H9 (cell line): ENCODE results near the gene DGKD. TPM values are rescaled to one million over a fixed set of nuclear protein-coding genes. Genes with fewer than 3 reads are reported as not detected.

ENCODE experiments used
- DNase-seq: peaks from one replicate; pipeline ENCODE4 v3.0.0-alpha.2; 2017
- H2AFZ ChIP-seq: one replicate; pipeline ENCODE4 v1.6.1; 2013; ENCODE audit warnings: mild to moderate bottlenecking, low read length, control low read depth, moderate library complexity
- H2AK5ac ChIP-seq: 2 replicates; pipeline ENCODE4 v1.6.1; 2013; ENCODE audit warnings: low read length, control low read depth, mixed read lengths; ENCODE audit not compliant: insufficient read length
- H2BK120ac ChIP-seq: one replicate; pipeline ENCODE4 v1.6.1; 2013; ENCODE audit warnings: low read depth, mild to moderate bottlenecking, low read length, control low read depth, inconsistent platforms; ENCODE audit not compliant: poor library complexity, severe bottlenecking
- H2BK12ac ChIP-seq: 2 replicates; pipeline ENCODE4 v1.6.1; 2013; ENCODE audit warnings: low read length, control low read depth, mixed read lengths, low read depth; ENCODE audit not compliant: insufficient read length
- H2BK15ac ChIP-seq: 2 replicates; pipeline ENCODE4 v1.6.1; 2013; ENCODE audit warnings: low read depth, low read length, control low read depth
- H2BK20ac ChIP-seq: one replicate; pipeline ENCODE4 v1.6.1; 2013; ENCODE audit warnings: low read depth, mild to moderate bottlenecking, low read length, control low read depth, inconsistent platforms; ENCODE audit not compliant: poor library complexity, severe bottlenecking
- H2BK5ac ChIP-seq: 2 replicates; pipeline ENCODE4 v1.6.1; 2013; ENCODE audit warnings: low read length, control low read depth, mixed read lengths; ENCODE audit not compliant: insufficient read length
- H3K14ac ChIP-seq: 2 replicates; pipeline ENCODE4 v1.6.1; 2013; ENCODE audit warnings: low read length, control low read depth; ENCODE audit not compliant: insufficient read depth
- H3K18ac ChIP-seq: 2 replicates; pipeline ENCODE4 v1.6.1; 2013; ENCODE audit warnings: low read depth, mild to moderate bottlenecking, mixed read lengths, low read length, control low read depth; ENCODE audit not compliant: insufficient read length
- H3K23ac ChIP-seq: 2 replicates; pipeline ENCODE4 v1.6.1; 2013; ENCODE audit warnings: low read length, control low read depth, mixed read lengths, low read depth; ENCODE audit not compliant: insufficient read length
- H3K23me2 ChIP-seq: 2 replicates; pipeline ENCODE4 v1.6.1; 2013; ENCODE audit warnings: low read depth, mild to moderate bottlenecking, mixed read lengths, low read length, control low read depth; ENCODE audit not compliant: insufficient read length, poor library complexity, severe bottlenecking
- H3K27ac ChIP-seq: 2 replicates; pipeline ENCODE4 v1.5.1; 2013; ENCODE audit warnings: low read length, control low read depth, mixed read lengths, low read depth; ENCODE audit not compliant: insufficient read length
- H3K27me3 ChIP-seq: 2 replicates; pipeline ENCODE4 v1.6.1; 2013; ENCODE audit warnings: low read length, control low read depth, inconsistent platforms; ENCODE audit not compliant: insufficient read depth
- H3K4ac ChIP-seq: 2 replicates; pipeline ENCODE4 v1.6.1; 2013; ENCODE audit warnings: low read depth, mild to moderate bottlenecking, control low read depth, inconsistent platforms, low read length, moderate library complexity
- H3K4me1 ChIP-seq: 2 replicates; pipeline ENCODE4 v1.6.1; 2013; ENCODE audit warnings: low read length, control low read depth, inconsistent platforms; ENCODE audit not compliant: insufficient read depth
- H3K4me2 ChIP-seq: 2 replicates; pipeline ENCODE4 v1.6.1; 2013; ENCODE audit warnings: low read length, control low read depth, mixed read lengths; ENCODE audit not compliant: insufficient read length, insufficient read depth
- H3K56ac ChIP-seq: 2 replicates; pipeline ENCODE4 v1.6.1; 2013; ENCODE audit warnings: low read depth, mild to moderate bottlenecking, mixed read lengths, low read length, control low read depth; ENCODE audit not compliant: insufficient read length
- H3K79me1 ChIP-seq: 2 replicates; pipeline ENCODE4 v1.6.1; 2013; ENCODE audit warnings: low read depth, mild to moderate bottlenecking, moderate library complexity, low read length, control low read depth, inconsistent platforms; ENCODE audit not compliant: insufficient read depth, poor library complexity, severe bottlenecking
- H3K79me2 ChIP-seq: 2 replicates; pipeline ENCODE4 v1.6.1; 2013; ENCODE audit warnings: low read length, control low read depth, inconsistent platforms; ENCODE audit not compliant: insufficient read depth
- H3K9ac ChIP-seq: 2 replicates; pipeline ENCODE4 v1.6.1; 2013; ENCODE audit warnings: low read length, control low read depth, mixed read lengths; ENCODE audit not compliant: insufficient read length; ENCODE audit errors: extremely low read depth
- H3K9me3 ChIP-seq: one replicate; pipeline ENCODE4 v1.6.1; 2013; ENCODE audit warnings: low read depth, low read length, inconsistent platforms; ENCODE audit not compliant: control insufficient read depth
- H3T11ph ChIP-seq: one replicate; pipeline ENCODE4 v1.6.1; 2013; ENCODE audit warnings: mild to moderate bottlenecking, low read length, control low read depth, inconsistent platforms
- H4K20me1 ChIP-seq: one replicate; pipeline ENCODE4 v1.6.1; 2013; ENCODE audit not compliant: control insufficient read depth, insufficient read length, insufficient read depth
- H4K5ac ChIP-seq: 2 replicates; pipeline ENCODE4 v1.6.1; 2013; ENCODE audit warnings: low read depth, mild to moderate bottlenecking, mixed read lengths, low read length, control low read depth; ENCODE audit not compliant: insufficient read length
- H4K8ac ChIP-seq: replicated peaks from 2 replicates; pipeline ENCODE4 v1.6.1; 2013; ENCODE audit warnings: low read length, control low read depth, mixed read lengths, low read depth; ENCODE audit not compliant: insufficient read length
- H4K91ac ChIP-seq: 2 replicates; pipeline ENCODE4 v1.6.1; 2013; ENCODE audit warnings: low read depth, mild to moderate bottlenecking, moderate library complexity, mixed read lengths, low read length, control low read depth; ENCODE audit not compliant: insufficient read length
- H3K27ac Mint-ChIP-seq, 3 experiments: 2 replicates in 2 of 3; 3 replicates in 1 of 3; pipeline ENCODE4 v1.8.0; 2020 to 2021; ENCODE audit warnings: mixed read lengths in 3 of 3, mild to moderate bottlenecking in 1 of 3, moderate library complexity in 1 of 3
- H3K27me3 Mint-ChIP-seq: 2 replicates; pipeline ENCODE4 v1.8.0; 2021; ENCODE audit warnings: low read depth, mild to moderate bottlenecking, moderate library complexity, mixed read lengths
- H3K36me3 Mint-ChIP-seq, 3 experiments: 2 replicates in 2 of 3; 3 replicates in 1 of 3; pipeline ENCODE4 v1.8.0; 2020 to 2021; ENCODE audit warnings: low read depth in 3 of 3, mixed read lengths in 3 of 3; ENCODE audit not compliant: insufficient read depth in 1 of 3
- H3K4me1 Mint-ChIP-seq, 2 experiments: 2 replicates each; pipeline ENCODE4 v1.8.0; 2020; ENCODE audit warnings: mixed read lengths in 2 of 2
- H3K4me3 Mint-ChIP-seq, 2 experiments: 2 replicates in 1 of 2; 3 replicates in 1 of 2; pipeline ENCODE4 v1.8.0; 2020 to 2021; ENCODE audit warnings: mild to moderate bottlenecking in 2 of 2, mixed read lengths in 2 of 2, moderate library complexity in 1 of 2
- H3K9me3 Mint-ChIP-seq, 2 experiments: 2 replicates in 1 of 2; 3 replicates in 1 of 2; pipeline ENCODE4 v1.8.0; 2020; ENCODE audit warnings: mild to moderate bottlenecking in 2 of 2, mixed read lengths in 2 of 2, moderate library complexity in 1 of 2
- WGBS: extraction: QIAGEN DNeasy Blood & Tissue Kit; methylation state at CpG from one replicate; pipeline ENCODE4 v1.1.7; 2013; ENCODE audit warnings: missing lambda C conversion rate, low lambda C conversion rate, mixed read lengths; ENCODE audit not compliant: insufficient read length; ENCODE audit errors: extremely low coverage; 5-methylcytosine and 5-hydroxymethylcytosine counted together
- total RNA-seq: library from RNA; stranded (reverse); gene quantifications from 2 replicates; pipeline ENCODE4 v1.2.1, GENCODE V29; 2021
- TF ChIP-seq, protein P1 (sequence below): fragments of 200-600 bp; sonication (generic); conservative IDR thresholded peaks from 3 replicates; pipeline ENCODE4 v1.8.0; 2021; ENCODE audit warnings: antibody characterized with exemption, mild to moderate bottlenecking

Gene DGKD
- total RNA-seq, 1 experiment from 2014 or later = 20.7 TPM

DNA sequence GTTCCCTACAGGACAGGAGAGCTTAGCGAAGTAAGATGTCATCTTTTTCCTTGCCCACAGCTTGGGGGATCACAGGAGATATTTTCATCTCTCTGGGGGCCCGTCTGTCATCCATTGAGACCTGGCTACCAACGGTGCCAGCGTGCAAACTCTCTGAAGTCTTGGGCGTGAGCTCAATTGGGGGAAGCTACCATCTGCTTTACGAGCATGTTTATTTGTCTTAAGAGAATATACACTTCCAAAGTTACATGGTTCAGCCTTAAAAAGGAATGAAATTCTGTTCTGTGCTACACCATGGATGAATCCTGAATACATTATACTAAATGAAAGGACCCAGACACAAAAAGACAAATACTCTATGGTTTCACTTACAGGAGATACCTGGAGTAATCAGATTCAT, 33.1 kb upstream of the DGKD start:
- Histone ChIP-seq H3K23me2 (no peaks in the 10 kb centered on the region), H4K91ac (no peak overlapping the region), H2BK120ac (no peak overlapping the region), H3K14ac (no peak overlapping the region), H3T11ph (no peak overlapping the region), H2BK15ac (no peak overlapping the region), H2BK5ac (no peak overlapping the region), H3K27ac (no peak overlapping the region), H2BK12ac (no peak overlapping the region), H3K18ac (no peak overlapping the region), H3K79me1 (no peaks in the 10 kb centered on the region), H3K9ac (no peak overlapping the region), H3K23ac (no peak overlapping the region), H3K79me2 (no peaks in the 10 kb centered on the region), H3K4me2 (no peak overlapping the region), H2AK5ac (no peak overlapping the region), H4K8ac (no peak overlapping the region), H3K4me1 (no peaks in the 10 kb centered on the region), H3K4ac (no peak overlapping the region), H4K20me1 (no peaks in the 10 kb centered on the region), H2AFZ (no peak overlapping the region), H3K9me3 (no peaks in the 10 kb centered on the region), H3K27me3 (no peaks in the 10 kb centered on the region), H2BK20ac (no peak overlapping the region), H3K56ac (no peak overlapping the region), H4K5ac (no peak overlapping the region)
- Mint-ChIP-seq H3K27me3 (peaks cover 68% of the 10 kb centered on the region), H3K4me1 (no peaks in the 10 kb centered on the region), H3K4me3 (no peak overlapping the region), H3K36me3 (no peaks in the 10 kb centered on the region), H3K9me3 (no peaks in the 10 kb centered on the region; a peak in 1 of 5 replicates), H3K27ac (peak overlapping the region in 1 of 3 experiments; percentile 6; a peak in 1 of 7 replicates)
- DNase-seq = no peak
- TF ChIP-seq, protein P1, sequence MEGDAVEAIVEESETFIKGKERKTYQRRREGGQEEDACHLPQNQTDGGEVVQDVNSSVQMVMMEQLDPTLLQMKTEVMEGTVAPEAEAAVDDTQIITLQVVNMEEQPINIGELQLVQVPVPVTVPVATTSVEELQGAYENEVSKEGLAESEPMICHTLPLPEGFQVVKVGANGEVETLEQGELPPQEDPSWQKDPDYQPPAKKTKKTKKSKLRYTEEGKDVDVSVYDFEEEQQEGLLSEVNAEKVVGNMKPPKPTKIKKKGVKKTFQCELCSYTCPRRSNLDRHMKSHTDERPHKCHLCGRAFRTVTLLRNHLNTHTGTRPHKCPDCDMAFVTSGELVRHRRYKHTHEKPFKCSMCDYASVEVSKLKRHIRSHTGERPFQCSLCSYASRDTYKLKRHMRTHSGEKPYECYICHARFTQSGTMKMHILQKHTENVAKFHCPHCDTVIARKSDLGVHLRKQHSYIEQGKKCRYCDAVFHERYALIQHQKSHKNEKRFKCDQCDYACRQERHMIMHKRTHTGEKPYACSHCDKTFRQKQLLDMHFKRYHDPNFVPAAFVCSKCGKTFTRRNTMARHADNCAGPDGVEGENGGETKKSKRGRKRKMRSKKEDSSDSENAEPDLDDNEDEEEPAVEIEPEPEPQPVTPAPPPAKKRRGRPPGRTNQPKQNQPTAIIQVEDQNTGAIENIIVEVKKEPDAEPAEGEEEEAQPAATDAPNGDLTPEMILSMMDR = no peak
- WGBS = no CpG with 5 or more reads among the region's 6 CpGs
